A673 (cell line): ENCODE data around the gene MED19. TPM values are rescaled to one million over a fixed set of nuclear protein-coding genes. Genes with fewer than 3 reads are reported as not detected.

ENCODE experiments used
- Bru-seq: library from RNA; stranded (reverse); fragments of 400-500 nt; gene quantifications from one replicate; lab custom pipeline; 2021; lab: Mats Ljungman, UMichigan
- BruChase-seq, 2 experiments: library from RNA; stranded (reverse); fragments of 400-500 nt; gene quantifications; one replicate each; lab custom pipeline; 2021; lab: Mats Ljungman, UMichigan
- BruUV-seq: library from RNA; stranded (reverse); fragments of 400-500 nt; replicated peaks from 2 replicates; lab custom pipeline; 2021; lab: Mats Ljungman, UMichigan
- CTCF ChIA-PET: fragments of 300-600 bp; sonication (Branson Sonifier 250); formaldehyde crosslinking; loops from one replicate; lab custom pipeline; 2022; ENCODE audit warnings: antibody characterized with exemption; lab: Charles Lee
- POLR2A ChIA-PET: fragments of 300-600 bp; sonication (Branson Sonifier 250); formaldehyde crosslinking; loops from one replicate; lab custom pipeline; 2022; ENCODE audit warnings: antibody characterized with exemption; ENCODE audit not compliant: low non-redundant PET; lab: Charles Lee
- DNase-seq: peaks from one replicate; pipeline ENCODE4 v3.0.0-alpha.2; 2015; ENCODE audit warnings: low spot score
- H3K27ac ChIP-seq: fragments of 200-600 bp; sonication (generic); 2 replicates; pipeline ENCODE4 v1.5.1; 2016; ENCODE audit warnings: mixed run types, low read depth, mild to moderate bottlenecking, mixed read lengths, antibody characterized with exemption, low read length; ENCODE audit not compliant: poor library complexity, severe bottlenecking
- H3K27me3 ChIP-seq: fragments of 200-600 bp; sonication (generic); replicated peaks from 2 replicates; pipeline ENCODE4 v1.6.1; 2017; ENCODE audit warnings: mixed run types, low read depth, mild to moderate bottlenecking, mixed read lengths, antibody characterized with exemption, low read length; ENCODE audit not compliant: insufficient read depth, poor library complexity
- H3K36me3 ChIP-seq: fragments of 200-600 bp; sonication (generic); 2 replicates; pipeline ENCODE4 v1.6.1; 2016; ENCODE audit warnings: mixed run types, mild to moderate bottlenecking, mixed read lengths, antibody characterized with exemption, low read length; ENCODE audit not compliant: insufficient read depth, poor library complexity, severe bottlenecking
- H3K4me1 ChIP-seq: fragments of 200-600 bp; sonication (generic); 2 replicates; pipeline ENCODE4 v1.6.1; 2017; ENCODE audit warnings: mixed run types, mild to moderate bottlenecking, mixed read lengths, antibody characterized with exemption, low read length; ENCODE audit not compliant: insufficient read depth, poor library complexity, severe bottlenecking
- H3K4me3 ChIP-seq: fragments of 200-600 bp; sonication (generic); 2 replicates; pipeline ENCODE4 v1.5.1; 2016; ENCODE audit warnings: low read depth, mixed run types, mild to moderate bottlenecking, mixed read lengths, low read length; ENCODE audit not compliant: poor library complexity, severe bottlenecking
- H3K9me3 ChIP-seq: fragments of 200-600 bp; sonication (generic); 2 replicates; pipeline ENCODE4 v1.6.1; 2016; ENCODE audit warnings: mixed run types, low read depth, mild to moderate bottlenecking, mixed read lengths, antibody characterized with exemption, low read length; ENCODE audit not compliant: poor library complexity, severe bottlenecking
- EZH2 ChIP-seq: fragments of 200-600 bp; sonication (generic); IDR thresholded peaks from 2 replicates; pipeline ENCODE4 v1.6.1; 2017; ENCODE audit warnings: borderline replicate concordance, low read depth, mild to moderate bottlenecking, mixed read lengths, antibody characterized with exemption, low read length; ENCODE audit not compliant: poor library complexity, severe bottlenecking
- intact Hi-C: fragments of 100-400 bp; cut with micrococcal nuclease; formaldehyde crosslinking; loops from one replicate; pipeline ENCODE4 v1.10.0; 2022; ENCODE audit not compliant: unreplicated experiment
- long read RNA-seq: library from polyadenylated mRNA; stranded (forward); transcript quantifications from one replicate; pipeline ENCODE4 v2.0.0, GENCODE V29; 2022
- total RNA-seq: library from RNA; stranded (reverse); gene quantifications from 2 replicates; pipeline ENCODE4 v1.2.3, GENCODE V29; 2021
- TF ChIP-seq, protein P1 (sequence below): fragments of 300-800, 200-600 bp; sonication (generic); conservative IDR thresholded peaks from 2 replicates; pipeline ENCODE4 v1.5.1; 2017; ENCODE audit warnings: low read depth, mild to moderate bottlenecking, antibody characterized with exemption, low read length, moderate library complexity, mixed read lengths

The MED19 gene, protein sequence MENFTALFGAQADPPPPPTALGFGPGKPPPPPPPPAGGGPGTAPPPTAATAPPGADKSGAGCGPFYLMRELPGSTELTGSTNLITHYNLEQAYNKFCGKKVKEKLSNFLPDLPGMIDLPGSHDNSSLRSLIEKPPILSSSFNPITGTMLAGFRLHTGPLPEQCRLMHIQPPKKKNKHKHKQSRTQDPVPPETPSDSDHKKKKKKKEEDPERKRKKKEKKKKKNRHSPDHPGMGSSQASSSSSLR
- total RNA-seq (35.4 and 43.6 TPM in 2 replicates), Bru-seq, nascent RNA (percentile 75 among the genes with signal in this experiment), BruChase-seq, experiment 1, labeled RNA remaining after a 2-hour chase (percentile 70 among the genes with signal in this experiment), BruChase-seq, experiment 2, labeled RNA remaining after a 6-hour chase (percentile 78 among the genes with signal in this experiment)
- long read RNA-seq, transcript MED19-202 (5 exons, 1,203 nt): major isoform, 173 of 191 reads
- long read RNA-seq, transcript MED19-205 (5 exons, 1,259 nt): minor isoform, 5 of 191 reads
- long read RNA-seq, partial matches to known transcripts: 1 of 191 reads
- long read RNA-seq, other reads (novel, unspliced or antisense): 10 of 191 reads

GRCh38 chr11:57711414-57712255 lies at the start of gene MED19:
TSS of gene MED19 (minus strand) at chr11:57712215. CDS start at chr11:57712179, 36 bp downstream.
- Histone ChIP-seq H3K36me3 (peaks cover 5% of the 10 kb centered on the region), H3K4me1 (peaks cover 22% of the 10 kb centered on the region), H3K27ac (peak within 1 kb of the TSS; percentile 90), H3K27me3 (no peaks in the 10 kb centered on the region), H3K9me3 (no peaks in the 10 kb centered on the region), H3K4me3 (peak within 1 kb of the TSS; percentile 73)
- DNase-seq: peak; percentile 86
- intact Hi-C loops: loop anchor here (5.0 kb wide), 1 partner anchor 44 kb away; the partner anchor contains the start of gene ZDHHC5
- TF ChIP-seq, protein P1, sequence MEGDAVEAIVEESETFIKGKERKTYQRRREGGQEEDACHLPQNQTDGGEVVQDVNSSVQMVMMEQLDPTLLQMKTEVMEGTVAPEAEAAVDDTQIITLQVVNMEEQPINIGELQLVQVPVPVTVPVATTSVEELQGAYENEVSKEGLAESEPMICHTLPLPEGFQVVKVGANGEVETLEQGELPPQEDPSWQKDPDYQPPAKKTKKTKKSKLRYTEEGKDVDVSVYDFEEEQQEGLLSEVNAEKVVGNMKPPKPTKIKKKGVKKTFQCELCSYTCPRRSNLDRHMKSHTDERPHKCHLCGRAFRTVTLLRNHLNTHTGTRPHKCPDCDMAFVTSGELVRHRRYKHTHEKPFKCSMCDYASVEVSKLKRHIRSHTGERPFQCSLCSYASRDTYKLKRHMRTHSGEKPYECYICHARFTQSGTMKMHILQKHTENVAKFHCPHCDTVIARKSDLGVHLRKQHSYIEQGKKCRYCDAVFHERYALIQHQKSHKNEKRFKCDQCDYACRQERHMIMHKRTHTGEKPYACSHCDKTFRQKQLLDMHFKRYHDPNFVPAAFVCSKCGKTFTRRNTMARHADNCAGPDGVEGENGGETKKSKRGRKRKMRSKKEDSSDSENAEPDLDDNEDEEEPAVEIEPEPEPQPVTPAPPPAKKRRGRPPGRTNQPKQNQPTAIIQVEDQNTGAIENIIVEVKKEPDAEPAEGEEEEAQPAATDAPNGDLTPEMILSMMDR: no peak
- no peak for TF ChIP-seq EZH2
- ChIA-PET POLR2A (interaction anchor here (0.5 to 0.7 kb wide), 2 partner anchors 25 to 171 kb away, joined by 3 to 5 read pairs; no protein-coding TSS in a partner anchor), CTCF (interaction anchor here (0.6 kb wide), 1 partner anchor 88 kb away, joined by 4 read pairs; no protein-coding TSS in a partner anchor)
- TSS peak; percentile 75 for BruUV-seq

DNA sequence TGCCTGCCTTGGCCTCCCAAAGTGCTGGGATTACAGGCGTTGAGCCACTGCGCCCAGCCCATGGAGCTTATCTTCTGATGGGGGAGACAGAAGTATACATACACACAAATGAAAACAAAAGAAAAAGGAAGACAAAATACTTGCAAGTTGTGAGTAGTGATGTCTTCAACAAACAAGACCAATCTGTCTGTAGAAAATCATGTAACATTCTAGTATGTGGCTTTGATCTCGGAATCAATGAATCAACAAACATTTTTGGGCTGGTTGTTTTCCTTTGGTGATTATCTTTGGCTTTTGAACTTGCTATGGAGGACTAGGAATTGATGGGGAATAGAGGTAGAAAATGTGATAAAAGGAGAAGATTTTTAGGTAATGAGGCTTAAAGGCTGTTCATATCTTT lies 46.2 kb upstream of the MED19 start:
- TF ChIP-seq, protein P1: no peak
- TF ChIP-seq EZH2: no peak
- Histone ChIP-seq H3K36me3 (no peaks in the 10 kb centered on the region), H3K4me3 (no peak overlapping the region), H3K4me1 (no peaks in the 10 kb centered on the region), H3K9me3 (no peaks in the 10 kb centered on the region), H3K27ac (no peak overlapping the region), H3K27me3 (no peaks in the 10 kb centered on the region)
- no TSS peak for BruUV-seq
- DNase-seq: no peak
- intact Hi-C loops: loop anchor here (5.0 to 10.0 kb wide), 3 partner anchors 247 to 754 kb away; no protein-coding TSS in a partner anchor
- ChIA-PET CTCF (interaction anchor here (2.8 kb wide), 1 partner anchor 43 kb away, joined by 9 read pairs; no protein-coding TSS in a partner anchor), POLR2A (no interaction called here)

DNA sequence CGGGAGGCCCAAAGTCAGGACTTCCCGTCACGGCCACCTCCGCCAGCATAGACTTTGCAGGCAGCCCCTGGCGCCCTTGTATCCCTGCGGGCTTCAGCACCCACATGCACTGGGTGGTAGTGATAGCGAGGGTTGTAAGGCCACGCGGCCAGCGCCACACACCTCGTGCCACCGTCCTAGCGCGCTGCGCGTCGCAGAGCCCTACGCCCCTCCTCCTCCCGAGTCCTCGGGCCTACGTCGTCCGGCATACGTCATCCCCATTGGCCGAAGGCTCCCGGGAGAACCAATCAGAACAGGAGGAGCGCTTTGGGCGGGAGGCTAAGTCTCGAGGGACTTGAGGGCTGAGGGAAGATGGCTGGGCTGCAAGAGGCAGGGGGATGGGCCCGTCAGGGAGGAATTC lies 40.9 kb upstream of the MED19 start:
- Histone ChIP-seq H3K36me3 (no peaks in the 10 kb centered on the region), H3K27ac (no peak overlapping the region), H3K27me3 (no peaks in the 10 kb centered on the region), H3K4me3 (no peak overlapping the region), H3K9me3 (no peaks in the 10 kb centered on the region), H3K4me1 (no peaks in the 10 kb centered on the region)
- BruUV-seq: no TSS peak
- intact Hi-C loops: loop anchor here (10.0 kb wide), 2 partner anchors 252 to 532 kb away; no protein-coding TSS in a partner anchor
- CTCF ChIA-PET: interaction anchor here (1.0 to 3.5 kb wide), 2 partner anchors 16 to 48 kb away, joined by 4 to 89 read pairs; no protein-coding TSS in a partner anchor
- POLR2A ChIA-PET: no interaction called here
- no peak for TF ChIP-seq EZH2
- TF ChIP-seq, protein P1: no peak
- peak; percentile 29 for DNase-seq
